Activated naive CD4-positive, alpha-beta T cell treated with anti-CD3 and anti-CD28 coated beads, Interleukin-2, amount 50 U/mL, for 16 hours (primary cell): ENCODE results near the gene ZNF48.

Experiments used
- DNase-seq: peaks from one replicate; pipeline ENCODE4 v3.0.0-alpha.2; 2020

ZNF48 gene

GRCh38 chr16:30395155-30395991 is at the start of gene ZNF48:
ZNF48 (plus strand) TSS chr16:30395420; CDS start chr16:30395795, 375 bp downstream.
- DNase-seq, result peak; percentile 59

DNA sequence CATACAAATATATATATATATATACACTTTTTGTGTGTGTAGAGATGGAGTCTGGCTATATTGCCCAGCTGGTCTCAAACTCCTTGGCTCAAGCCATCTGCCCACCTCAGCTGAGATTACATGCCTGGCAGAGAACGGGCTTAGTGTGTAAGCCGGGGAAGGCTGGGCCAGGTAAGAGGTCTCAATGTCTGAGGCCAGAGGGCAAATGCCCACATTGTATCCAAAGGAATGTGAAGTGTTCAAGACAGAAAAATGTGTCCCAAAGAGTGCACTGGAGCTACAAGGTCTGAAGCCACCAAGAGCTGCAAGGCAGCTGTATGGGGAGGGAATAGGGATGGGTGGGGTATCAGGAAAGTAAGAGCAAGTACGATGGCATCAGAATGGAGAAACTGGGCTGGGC is 48.9 kb upstream of the ZNF48 start:
- DNase-seq, result no peak

GRCh38 chr16:30348113-30348512 is 47.1 kb upstream of the ZNF48 start:
- no peak for DNase-seq

DNA sequence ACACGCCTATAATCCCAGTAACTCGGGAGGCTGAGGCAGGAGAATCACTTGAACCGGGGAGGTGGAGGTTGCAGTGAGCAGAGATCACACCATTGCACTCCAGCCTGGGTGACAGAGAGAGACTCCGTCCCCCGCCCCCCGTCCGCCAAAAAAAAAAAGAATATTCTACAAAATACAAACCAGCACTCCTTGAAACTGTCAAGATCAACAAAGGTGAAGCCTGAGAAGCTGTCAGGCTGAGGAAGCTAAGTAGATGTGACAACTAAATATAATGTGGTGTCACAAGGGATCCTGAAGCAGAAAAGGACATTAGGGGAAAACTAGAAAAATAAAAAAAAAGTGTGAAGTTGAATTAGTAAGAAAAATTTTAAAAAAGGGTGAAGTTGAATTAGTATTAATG is 46.3 kb upstream of the ZNF48 start:
- no peak for DNase-seq

DNA sequence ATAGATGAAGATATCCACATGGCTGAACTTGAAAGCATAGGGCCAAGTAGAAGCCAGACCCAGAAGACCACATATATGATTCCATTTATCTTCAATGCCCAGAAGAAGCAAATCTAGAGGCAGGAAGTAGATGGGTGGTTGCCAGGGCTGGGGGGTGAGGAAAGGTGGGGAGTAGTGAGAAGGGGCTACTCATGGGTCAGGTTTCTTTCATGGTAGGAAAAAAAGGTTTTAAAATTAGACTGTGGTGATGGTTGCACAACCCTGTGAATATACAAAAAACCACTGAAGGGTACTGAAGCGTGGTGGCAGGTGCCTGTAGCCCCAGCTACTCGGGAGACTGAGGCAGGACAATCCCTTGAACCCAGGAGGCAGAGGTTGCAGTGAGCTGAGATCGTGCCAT is 45.5 kb upstream of the ZNF48 start:
- DNase-seq, result no peak

- no peak for DNase-seq
These were observed 44.9 kb upstream of the ZNF48 start for GRCh38 chr16:30350134-30350871.

GRCh38 chr16:30351001-30351441 is 44.2 kb upstream of the ZNF48 start:
- DNase-seq, result no peak

DNA sequence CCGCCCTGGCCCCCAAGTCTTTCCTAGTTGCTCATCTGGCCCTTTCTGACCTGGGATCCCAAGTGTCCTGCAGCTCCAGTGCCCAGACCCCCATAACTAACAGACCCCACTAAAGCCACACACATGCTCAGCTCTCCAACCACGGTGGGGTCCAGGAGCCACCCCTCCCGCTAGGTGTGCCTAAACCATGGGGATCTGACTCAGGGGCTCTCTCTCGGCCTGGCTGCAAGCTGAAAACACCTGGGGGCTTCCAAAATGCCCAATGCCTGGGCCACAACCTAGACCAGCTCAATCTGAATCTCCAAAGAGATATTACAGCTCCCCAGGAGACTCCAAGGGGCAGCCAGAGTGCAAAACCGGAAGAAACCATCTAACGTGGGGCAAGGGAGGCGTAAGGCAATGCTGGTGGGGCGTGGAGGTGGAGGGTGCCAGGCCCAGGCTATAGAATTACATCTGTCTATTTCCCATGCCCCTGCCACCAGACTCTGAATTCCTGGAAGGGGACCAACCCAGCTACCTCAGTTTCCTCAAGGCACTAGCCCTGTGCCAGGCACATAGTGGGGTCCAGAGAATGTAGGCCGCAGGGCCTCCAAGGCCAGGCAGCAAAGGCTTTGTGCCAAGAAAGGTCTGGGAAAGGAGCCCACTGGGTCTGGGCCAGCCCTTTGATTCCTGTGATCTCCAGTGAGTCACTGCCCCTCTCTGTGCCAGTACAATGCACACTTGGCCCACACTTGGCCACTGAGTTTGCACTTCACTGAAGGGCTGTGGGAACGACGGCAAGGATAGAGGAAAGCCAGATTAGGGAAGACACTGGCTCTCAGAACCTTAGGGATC is 43.4 kb upstream of the ZNF48 start:
- no peak for DNase-seq

- no peak for DNase-seq
These were observed 42.5 kb upstream of the ZNF48 start for GRCh38 chr16:30352488-30353401.

DNA sequence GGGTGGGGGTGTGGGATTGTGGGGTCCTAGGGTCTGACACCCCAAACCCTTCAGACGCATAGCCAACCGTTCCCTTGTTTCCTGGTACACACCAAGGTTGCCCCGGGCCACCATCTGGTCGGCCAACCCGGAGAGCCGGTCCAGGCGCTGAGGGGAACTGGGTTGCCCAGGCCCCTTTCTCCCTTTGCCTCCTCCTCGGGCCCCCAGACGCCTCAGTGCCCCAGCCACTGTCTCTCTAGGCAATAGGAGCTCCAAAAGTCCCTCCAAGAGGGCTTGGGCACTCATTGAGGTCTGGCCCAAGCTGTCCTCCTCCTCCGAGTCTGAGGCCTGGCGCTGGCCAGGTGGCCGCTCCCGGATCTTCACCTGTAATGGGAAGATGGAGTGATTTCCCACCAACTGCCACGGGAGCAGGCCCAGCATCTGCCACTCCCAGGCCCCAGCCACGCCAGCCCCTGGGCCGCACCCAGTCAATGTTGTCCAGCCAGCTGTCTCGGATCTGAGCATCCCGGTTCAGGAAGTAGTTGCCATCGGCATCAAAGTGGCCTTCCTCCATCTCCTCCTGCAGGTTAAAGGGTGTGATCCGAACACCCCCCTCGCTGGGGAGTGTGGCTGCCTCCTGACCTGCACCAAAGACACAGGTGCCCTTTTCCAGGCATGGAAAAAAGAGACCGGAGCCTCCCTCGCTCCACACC is 41.6 kb upstream of the ZNF48 start:
- DNase-seq, result no peak

GRCh38 chr16:30354423-30355143 is 40.6 kb upstream of the ZNF48 start:
- DNase-seq, result no peak

DNA sequence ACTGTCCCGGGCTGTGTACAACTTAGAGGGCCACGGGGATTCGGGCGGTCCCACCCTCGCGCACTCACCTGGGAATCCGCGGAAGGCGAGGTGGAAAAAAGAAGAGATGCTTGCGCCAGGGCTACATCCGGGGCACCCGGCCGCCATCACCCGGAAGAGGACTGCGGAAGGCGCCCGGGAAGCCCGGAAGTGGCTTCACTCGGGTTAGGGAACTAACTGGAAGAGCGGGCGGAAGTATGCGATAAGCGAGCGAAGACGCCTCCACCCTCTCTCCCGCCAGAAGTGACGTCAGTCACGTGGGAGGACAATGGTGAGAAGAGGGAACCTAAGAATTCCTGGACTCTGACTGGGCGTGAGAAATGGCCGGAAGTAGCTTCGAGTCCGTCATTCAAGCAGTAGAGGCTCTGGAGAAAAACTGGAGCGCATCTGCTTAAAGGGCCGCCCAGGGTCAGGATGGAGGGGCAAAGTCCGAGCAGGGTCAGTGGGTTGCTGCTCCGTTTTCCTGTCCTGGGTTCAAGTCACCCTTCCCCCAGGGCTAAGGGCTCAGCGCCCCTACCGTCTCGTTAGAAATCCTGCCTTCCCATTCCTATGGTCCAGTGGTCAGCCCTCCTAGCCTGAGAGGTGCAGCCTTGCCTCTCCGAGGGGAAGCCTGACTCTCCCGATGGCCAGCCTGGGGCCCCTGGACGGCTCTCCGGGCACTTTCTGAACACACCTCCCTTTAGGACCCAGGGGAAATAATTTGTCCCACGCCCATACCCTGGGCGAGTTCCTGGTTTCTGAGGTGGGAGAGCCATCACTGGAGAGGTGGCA is 39.9 kb upstream of the ZNF48 start, which contains the start of gene CD2BP2:
Gene CD2BP2 (minus strand): TSS at position 165 of the 810 bp plus-strand sequence. CDS start 627 bp downstream, outside the sequence.
- DNase-seq, result peak; percentile 86

- no peak for DNase-seq
These were observed 39.3 kb upstream of the ZNF48 start for GRCh38 chr16:30355954-30356308.

GRCh38 chr16:30356401-30357084 is 38.7 kb upstream of the ZNF48 start:
- no peak for DNase-seq

DNA sequence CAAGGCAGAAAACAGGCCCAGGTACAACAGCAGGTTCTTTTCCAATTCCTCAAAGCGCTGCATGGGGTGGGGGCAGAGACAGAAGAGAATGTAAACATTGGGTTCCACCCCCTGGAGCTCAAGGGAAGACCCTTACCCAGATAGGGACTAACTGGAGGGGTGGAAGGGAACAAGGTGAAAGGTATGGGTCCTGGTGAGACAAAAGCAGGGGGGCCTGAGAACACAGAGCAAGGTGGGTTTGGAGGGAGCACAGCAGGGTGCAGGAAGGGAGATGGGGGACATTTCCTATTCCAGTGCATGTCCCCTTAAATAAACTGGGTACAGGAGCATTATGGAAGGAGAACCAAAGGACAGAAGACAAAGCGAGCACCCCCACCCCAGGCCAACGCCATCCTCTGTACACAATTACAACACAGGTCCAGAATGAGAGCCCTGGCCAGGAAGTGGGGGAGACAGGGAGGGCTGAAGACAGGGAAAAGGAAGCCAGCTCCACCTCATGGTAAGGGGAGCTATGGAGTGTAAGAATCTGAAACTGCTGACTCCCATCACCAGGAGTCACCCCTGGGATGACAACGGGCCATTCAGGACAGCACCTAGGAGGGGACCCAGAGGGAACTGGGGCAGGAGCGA is 38.0 kb upstream of the ZNF48 start:
- no peak for DNase-seq

- no peak for DNase-seq
These were observed 37.3 kb upstream of the ZNF48 start for GRCh38 chr16:30357715-30358576.

DNA sequence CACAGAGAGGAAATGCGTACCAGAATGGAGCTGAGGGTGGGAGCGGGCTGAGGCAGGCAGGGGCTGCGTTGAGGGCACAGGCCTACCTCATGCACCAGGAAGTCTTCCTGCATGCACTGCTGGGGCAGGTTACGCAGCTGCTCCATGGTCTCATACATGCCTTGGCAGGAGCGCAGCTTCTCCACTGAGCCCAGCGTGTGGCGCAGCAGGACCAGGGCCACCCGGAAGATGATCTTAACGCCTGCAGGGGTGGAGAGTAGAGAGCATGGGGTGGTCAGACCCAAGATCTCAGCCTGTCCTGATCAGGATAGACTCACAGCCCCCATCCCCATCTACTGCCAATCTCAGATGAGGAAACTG is 36.7 kb upstream of the ZNF48 start:
- no peak for DNase-seq
